Activated T-cell treated with anti-CD3 and anti-CD28 coated beads, Interleukin-2, amount 50 U/mL, for 1 hour (primary cell): ENCODE results near the gene ANTKMT.
"Not testable (repeated sequence)": the region's sequence is repeated elsewhere in the genome, so short reads cannot be mapped to it uniquely, and the experiment has no call there.

Experiments
- DNase-seq: peaks from one replicate; pipeline ENCODE4 v3.0.0-alpha.2; 2020

The ANTKMT gene

DNA sequence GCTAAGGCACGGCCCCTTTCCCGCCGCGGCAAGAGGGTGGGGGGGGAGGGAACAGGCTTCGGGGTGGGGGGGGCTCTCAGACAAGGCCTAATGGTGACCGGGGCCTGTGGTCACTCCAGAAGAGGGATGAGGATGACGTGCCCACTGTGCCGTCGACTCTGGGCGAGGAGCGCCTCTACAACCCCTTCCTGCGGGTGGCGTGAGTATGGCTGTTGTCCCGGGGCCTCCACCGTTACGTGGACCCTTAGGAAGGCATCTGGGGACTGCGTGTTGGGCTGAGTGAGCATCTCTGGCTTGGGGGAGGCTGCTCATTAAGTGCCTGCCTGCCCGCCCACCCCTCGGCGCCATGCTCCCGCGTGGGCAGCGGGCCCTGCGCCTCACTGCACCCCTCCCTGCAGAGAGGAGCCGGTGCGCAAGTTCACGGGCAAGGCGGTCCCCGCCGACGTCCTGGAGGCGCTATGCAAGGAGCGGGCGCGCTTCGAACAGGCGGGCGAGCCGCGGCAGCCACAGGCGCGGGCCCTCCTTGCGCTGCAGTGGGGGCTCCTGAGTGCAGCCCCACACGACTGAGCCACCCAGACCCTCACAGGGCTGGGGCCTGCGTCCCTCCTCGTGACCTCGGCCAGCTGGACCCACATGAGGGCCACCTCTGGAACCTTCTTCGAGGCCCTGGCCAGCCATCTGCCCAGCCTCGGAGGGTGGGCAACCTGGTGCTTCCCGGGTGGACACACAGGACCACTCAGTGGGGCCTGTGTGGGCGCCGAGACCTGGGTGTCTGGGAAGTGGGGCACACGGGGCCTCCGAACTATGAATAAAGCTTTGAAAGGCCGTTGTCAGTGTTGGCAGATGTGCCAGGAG, 8.2 kb downstream of the ANTKMT start:
- DNase-seq: no peak

DNA sequence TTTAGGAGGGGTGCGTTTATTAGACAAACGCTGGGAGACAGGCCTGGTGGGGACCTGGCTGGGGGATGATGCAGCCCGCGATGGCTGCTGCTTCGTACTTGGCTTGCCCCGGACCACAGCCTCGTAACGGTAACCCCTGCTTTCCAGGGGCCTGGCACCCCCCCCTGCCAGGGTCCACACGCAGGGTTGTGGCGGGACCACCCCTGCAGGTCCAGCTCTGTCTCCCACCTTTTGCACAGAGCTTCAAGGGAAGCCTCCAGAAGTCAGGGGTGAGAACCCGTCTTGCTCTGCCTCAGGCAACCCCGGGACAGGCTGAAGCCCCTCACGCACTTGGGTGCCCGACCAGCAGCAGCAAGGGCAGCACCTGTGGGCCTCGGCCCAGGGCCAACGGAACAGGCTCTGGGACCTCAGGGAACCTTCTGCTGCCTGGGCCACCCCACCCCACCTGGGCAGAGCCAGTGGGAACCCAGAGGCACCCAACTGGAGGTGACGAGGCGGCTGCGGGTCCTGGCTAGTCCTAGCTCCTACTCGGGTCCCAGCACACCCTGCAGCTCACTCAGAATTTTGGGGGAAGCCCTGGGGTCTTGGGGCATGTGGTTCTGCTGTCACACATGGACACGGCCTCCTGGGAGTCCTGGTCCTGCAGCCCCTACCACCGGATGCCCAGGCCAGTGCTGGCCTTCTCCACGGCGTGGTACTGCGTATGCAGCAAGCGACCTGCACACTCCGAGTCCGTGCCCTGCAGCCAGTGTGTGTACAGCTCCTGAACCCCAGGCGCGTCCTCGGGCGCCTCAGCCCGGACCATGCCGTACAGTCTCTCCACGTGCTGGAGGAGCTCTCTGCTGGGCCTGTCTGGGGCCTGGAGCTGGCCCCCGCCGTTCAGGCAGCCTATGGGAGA, 9.1 kb downstream of the ANTKMT start:
- no peak for DNase-seq

DNA sequence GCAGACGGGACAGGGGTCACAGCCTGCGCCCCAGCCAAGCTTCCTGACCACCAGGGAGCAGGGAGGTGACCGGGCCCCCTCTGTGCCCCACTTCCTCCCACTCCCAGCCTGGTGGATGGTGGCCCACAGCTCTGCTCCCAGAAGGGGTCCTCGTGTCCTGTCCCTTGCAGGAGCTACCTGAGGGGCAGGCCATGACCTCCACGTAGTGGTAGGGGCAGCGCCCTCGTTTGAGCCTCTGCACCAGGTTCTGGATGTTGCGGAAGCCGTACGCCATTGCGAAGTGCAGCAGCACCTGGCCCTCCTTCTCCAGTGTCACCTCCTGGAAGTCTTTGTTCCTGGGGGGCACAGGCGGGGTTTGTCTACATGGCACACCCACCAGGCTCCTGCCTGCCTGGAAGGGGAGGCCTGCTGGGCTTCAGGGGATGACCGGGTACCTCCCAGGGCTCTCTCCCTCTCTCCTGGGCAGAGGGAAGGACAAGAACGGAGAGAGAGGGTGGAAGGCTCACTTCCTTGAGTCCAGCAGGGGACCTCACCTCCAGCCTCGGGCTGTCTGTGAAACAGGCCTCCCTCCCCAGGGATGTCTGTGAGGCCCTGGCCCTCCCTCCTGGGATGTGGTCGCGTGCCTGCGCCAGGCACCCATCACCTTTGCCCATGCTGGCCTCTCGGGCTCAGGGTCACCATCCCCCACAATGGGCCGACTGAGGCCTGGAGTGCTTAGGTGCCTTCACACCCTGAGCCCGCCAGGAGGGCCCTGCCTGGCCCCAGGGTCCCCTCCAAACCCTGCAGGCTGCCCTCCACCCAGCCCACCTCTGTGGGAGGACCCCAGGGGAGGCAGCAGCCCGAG, 9.9 kb downstream of the ANTKMT start:
- no peak for DNase-seq

DNA sequence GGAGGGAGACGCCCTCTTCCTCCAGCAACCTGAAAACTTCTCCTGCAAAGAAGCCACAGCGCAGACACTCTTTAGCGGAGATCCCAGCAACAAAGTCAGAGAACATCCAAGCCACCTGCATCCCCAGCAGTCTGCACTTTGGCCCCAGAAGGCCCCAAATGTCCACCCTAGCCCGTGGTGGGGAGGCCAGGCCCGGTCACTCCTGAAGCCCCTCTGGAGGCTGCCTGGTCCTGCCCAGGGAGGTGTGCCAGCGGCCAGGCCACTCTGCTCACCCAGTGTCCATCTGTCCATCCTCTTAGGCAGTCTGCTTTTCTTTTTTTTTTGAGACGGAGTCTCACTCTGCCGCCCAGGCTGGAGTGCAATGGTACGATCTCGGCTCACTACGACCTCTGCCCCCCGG, 11.4 kb downstream of the ANTKMT start:
- no peak for DNase-seq

DNA sequence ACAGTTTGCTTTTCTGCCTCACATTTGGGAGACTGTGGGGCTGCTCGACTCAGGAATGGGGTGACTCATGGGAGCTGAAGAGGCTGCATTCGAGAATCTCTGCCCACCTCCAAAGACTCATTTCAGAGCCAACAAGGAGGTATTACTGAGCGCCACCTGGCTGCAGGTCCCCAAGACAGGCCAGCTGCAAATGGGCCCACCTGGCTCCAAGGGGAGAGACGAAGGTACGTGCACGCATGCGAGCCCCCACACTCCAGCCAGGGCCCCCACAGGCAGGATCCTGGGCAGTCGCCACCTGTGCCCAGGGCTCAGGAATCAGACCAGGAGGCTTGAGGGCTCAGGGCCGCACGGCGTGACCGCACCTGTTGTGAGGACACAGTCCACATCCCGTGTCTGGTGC, 12.0 kb downstream of the ANTKMT start:
- no peak for DNase-seq

DNA sequence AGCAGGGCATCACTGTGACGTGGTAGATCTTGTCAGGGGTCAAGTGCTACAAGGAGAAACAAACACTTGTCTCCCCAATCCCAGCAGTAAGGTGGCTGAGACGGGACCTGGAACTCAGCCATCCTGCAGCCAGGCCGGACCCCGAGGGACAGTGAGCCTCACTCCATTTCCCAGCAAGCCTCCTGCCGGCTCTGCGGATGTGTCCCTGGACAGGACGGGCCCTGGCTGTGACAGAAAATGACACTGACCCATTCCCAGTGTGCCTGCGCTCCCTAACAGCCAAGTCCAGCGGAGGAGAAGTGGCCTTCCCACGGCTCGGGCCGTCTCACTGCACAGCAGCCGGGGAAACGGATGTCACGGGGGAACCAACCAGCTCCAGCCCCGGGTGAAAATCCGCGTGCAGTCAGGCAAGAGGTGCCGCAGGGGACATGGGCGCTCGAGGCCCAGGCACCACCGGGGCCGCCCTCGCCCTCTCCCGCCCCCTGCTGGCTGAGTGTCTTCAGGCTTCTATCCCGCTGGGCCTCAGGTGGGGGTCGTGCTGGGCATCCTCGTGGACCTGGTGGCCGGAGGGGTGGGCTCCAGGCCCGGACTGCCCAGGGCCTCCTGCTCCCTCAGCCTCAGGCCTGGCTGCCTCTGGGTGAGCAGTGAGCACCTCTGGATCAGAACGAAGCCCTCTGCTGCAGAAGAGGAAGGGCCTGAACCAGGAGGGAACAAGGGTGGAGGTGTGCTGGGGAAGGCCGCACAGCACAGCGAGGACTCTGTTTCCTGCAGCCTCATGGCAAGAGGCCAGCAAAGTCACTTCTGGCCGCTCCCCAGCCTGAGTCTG, 12.6 kb downstream of the ANTKMT start:
- peak; percentile 59 for DNase-seq

DNA sequence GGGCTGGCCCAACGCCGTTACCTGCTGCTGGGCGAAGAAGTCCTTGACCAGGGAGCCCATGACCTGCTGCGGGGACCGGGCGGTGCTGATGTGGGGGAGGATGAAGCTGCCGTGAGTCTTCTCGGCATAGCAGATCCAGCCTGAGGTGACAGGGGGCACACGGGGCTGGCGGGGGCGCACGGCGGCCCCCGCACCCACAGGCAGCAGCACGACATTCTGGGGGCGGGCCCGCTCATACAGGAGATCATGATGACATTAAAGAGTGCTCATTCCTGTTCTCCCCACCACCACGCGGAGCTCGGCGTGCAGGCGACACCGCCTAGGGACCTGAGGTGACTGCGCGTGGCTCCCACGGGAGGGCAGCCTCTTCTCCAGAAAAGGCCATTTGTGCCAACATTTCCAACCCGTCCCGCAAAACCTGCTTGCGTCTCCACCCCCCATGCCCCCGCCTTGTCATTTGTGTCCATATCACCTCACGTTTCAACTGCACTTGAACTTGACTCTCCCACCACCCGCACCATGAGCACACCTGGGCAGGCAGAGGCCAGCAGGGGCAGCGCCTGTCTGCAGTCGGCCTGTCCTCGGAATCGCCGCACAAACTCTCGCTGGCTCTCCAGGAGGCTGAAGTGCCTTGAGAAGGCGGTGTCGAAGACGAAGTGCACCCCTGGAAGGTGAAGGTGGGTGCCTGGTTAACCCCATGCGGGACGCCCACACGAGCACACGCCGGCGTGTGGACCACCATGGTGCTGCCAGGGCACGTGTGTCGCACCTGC, 13.4 kb downstream of the ANTKMT start:
- no peak for DNase-seq

DNA sequence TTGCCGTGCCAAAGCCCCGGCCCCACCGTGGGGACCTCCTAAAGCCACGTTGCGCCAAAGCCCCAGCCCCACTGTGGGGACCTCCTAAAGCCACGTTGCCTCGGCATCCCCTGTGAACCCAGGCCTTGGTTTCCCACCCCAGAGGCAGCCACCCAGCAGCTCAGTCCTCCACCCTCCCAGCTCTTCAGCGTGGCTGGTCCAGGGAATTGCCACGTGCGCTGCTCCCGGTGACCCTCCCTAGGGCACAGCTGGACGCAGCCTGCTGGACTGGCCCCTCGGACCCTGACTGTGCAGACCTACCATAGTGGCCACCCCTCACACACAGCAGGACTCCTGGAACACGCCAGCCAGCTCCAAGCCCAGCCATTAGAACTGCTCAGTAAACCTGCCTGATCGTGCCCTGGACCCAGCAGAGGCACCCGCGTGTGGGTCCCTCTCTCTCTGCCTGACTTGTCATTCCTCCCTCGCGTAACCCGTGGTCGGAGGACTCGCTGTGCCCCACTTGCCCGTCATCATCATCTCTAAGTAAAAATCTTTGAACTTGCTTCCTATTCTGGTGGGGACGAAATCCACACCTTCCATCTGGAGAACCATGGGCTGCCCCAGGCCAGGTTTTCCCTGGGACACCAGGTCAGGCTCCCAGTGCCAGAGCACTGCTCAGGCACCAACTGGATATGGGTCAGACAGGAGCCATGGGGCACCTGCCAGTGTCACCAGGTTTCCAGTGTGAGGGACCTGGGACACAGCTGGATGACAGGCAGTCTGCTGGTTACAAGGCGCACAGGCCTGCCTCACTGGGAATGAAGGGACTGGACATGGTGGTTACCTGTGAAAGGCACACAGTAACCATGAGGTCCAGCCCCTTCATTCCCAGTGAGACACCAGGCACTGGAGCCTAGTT, 14.3 kb downstream of the ANTKMT start:
- no peak for DNase-seq

DNA sequence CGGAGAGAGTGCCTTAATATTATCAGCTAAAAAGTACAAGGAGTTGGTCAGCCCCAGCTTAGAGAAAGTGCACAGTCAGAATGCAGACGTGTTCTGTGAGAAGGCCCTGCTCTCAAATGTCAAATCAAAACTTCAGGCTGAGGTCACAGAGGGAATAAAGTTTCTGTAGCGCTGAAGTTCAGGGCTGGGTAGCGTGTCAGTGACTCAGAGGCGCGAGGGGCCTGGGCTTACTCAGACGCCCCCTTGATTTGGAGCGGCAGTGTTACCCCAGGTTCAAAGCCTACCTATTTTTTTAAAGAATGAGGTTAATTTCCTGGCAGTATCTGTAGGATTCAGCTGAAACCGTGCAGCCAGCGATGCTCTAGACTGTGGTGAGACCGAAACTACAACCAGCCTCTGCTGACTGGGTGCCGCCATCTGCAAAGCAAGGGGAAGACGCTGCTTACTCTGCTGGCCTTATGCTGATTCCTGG, 15.1 kb downstream of the ANTKMT start:
- no peak for DNase-seq

DNA sequence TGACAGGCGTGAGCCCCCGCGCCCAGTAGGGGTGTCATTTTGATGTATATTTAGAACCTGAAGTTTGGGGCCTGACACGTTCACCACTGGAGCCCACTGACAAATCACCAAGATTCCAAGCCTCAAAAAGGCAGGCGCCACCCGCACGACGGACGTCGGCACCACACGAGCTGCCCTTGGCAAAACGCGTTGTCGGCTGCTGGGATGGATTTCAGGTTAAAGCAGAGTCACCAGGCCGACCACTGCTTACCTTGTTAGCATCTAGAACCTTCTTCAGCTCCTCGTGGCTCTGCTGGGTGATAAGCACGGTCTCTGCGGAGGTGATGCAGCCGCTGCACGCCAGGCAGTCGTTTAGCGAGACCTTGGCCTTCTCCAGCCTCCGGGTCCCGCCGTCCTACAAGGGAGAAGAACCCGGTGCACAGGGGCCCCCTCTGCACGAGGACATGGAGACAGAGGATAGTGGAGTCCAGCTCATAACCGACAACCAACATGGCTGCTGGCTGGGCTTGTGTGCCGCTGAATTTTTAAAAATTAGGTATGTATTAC, 16.1 kb downstream of the ANTKMT start:
- no peak for DNase-seq

DNA sequence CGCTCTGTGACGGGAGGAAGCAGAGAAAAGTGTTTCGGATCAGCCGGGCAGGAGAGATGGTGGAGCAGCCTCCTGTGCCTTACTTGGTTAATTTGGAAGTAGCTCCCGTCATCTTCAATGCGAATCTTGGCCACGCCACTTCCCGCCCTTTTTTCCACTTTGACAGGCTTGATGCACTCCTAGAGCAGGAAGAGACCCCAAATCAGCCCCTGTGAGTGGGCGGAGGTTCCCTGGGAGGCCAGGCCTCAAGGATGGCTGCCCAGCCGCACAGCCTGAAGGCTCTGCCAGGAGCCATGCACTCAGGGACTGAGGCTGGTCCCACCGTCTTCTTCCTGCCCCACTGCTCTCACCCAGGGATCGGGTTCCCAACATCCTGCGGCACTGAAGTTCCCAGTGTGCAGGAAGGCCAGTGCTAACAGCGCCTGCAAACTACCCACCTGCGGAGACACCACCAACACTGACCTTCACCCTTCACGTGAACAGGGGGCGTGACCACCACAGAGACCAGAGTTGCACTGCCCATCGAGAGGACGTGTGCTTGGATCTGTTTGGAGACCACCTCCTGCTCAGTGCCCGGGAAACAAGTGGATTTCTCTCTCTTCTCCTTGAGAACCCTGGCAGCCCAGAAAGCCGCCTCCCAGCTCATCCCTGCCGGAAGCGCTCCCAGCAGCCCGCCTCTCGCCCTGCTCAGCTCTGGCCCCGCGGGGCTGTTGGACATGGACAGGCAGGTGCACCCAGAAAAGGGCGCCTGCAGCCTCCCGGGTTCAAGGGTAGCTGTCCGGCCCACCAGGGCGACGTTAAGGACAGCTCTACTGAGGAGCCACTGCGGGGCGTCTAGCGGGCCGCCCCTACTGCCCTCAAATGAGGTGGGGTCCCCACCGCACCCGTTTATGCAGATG, 18.9 kb downstream of the ANTKMT start:
- DNase-seq: no peak

DNA sequence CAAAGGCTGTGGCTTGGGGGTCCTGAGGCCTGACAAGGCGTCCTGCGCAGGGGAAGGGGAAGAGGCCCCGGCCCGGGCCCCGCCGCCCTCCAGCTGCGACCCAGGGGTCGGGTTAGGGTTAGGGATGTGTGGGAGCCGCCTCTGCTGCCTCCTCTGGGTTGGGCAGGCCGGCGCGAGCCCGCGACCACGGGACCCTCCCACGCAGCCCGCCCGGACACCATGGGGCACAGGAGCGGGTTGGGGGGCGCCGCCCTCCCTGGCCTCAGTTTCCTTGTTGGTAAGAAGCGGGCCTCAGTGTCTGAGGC, 19.5 kb downstream of the ANTKMT start:
- DNase-seq: no peak

DNA sequence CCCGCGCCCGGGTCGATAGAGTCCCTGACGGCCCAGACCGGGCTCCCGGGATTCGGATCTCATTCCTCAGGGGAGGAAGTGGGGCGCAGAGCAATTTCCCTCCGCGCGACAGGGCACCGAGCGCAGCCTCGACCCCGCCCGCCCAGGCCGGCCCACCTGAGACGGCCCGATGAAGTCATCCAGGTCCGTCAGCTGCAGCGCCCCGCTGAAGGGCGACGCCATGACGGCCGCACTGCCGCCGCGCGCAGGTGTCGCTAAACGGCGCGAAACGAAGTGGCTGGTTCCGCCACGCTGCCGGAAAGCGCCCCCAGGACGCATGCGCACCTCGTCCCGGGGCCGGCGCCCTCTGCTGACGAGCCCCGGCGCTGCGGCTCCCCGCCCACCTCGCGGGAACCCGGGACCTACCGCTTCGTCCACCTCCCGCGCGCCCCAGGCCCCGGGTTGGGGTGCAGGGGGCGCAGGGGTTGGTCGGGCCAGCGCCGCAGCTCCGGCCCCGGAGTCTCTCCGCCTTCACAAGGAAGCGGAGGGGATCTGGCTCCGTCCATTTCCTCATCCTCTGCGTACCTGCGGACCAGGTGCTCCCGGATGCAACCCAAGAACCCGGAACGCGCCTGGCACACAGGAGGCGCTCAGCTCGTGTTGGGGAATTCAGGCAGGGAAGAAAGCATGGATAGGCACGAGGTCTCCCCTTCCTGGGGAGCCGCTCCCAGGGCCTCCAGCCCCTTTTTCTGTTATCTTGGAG, 20.0 kb downstream of the ANTKMT start, which contains the start of gene CIAO3:
Gene CIAO3 (minus strand): TSS at position 234 of the 742 bp plus-strand sequence. CDS start 12 bp downstream, at position 222.
- peak; percentile 96 for DNase-seq

DNA sequence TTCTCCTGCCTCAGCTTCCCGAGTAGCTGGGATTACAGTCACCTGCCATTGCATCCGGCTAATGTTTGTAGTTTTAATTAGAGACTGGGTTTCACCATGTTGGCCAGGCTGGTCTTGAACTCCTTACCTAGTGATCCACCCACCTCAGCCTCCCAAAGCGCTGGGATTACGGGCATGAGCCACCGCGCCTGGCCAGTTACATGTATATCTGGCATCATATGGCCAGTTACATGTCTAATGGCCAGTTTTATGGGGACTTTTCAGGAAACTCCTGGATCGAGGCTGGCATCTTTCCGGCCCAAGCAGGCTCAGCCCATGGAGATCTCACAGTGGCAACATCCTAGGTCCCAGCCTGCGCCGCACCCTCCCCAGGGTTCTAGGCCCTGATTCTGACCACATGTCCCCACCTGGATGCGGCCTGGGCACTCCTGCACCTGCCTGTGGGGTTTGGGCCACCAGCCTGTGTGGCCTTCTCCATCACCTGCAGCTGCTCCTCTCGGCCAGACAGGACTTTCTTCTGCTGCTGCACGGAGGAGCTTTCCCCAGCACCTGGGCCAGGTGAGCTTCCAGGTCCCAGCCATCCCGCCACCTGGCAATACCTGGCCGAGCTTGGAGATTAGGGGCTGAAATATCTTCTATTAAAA, 21.2 kb downstream of the ANTKMT start:
- no peak for DNase-seq

DNA sequence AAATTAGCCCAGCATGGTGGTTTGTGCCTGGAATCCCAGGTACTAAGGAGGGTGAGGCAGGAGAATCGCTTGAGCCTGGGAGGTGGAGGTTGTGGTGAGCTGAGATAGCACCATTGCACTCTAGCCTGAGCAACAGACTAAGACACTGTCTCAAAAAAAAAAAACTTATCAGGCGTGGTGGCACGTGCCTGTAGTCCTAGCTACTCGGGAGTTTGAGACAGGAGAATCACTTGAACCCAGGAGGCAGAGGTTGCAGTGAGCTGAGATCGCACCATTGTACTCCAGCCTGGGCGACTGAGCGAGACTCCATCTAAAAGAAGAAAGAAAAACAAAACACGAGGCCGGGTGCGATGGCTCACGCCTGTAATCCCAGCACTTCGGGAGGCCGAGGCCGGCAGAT, 21.9 kb downstream of the ANTKMT start:
- DNase-seq: not testable (repeated sequence)

DNA sequence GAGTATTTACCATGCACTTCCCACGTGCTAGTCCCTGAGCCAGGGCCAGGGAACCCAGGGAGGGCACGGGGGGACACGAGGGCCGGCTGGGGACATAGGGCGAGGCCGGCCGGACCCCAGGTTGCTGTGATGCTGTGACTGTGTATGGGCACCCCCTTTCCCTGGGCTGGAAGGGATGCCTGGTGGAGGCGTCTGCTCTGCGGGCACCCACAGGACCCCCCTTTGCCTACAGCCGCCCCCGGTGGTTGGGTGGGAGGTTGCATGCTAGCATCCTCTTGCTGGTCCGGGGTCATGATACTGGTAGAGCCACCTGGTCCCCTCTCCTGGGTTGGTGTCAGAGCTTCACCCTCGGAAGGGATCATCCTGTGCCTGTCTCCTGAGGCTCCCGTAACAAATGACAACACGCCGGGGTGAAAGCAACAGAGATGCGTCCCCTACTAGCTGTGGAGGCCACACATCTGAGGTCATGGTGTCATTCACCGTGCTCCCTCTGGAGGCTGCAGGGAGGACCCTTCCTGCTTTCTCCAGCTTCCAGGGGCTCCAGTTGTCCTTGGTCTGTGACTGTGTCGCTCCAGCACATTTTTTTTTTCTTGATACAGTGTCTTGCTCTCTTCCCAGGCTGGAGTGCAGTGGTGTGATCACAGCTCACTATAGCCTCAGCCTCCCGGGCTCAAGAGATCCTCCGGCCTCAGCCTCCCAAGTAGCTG, 23.0 kb downstream of the ANTKMT start:
- DNase-seq: no peak

DNA sequence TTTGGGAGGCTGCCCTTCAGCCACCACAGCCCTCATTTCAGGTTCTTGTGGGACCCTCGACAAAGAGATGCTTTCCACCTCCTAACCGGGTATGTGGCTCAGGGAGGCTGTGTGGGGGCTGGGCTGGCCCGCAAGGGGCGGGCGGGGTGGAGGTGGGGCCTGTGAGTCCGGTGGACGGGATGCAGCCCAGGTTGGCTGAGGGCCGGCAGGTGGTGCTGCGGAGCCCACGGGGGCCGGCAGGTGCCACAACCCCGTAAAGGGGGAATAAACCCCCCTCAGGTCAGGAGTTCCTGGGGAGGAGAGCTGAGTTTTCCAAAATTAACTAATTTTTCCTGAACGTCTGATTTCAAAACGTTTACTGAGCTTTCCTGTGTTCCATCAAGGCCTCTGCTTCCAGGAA, 24.8 kb downstream of the ANTKMT start:
- no peak for DNase-seq
